GM11168 (cell line): ENCODE measurements around the gene TBCK.

ENCODE experiments used
- in situ Hi-C: fragments of 300-500 bp; cut with MboI; formaldehyde crosslinking; loops from one replicate; pipeline ENCODE4 v1.12.0; 2022; ENCODE audit warnings: low sequenced_read_pairs; ENCODE audit not compliant: unreplicated experiment

TBCK gene

GRCh38 chr4:106291678-106292077 lies 24.3 kb downstream of the TBCK start:
- in situ Hi-C loops, result no loop called here

- in situ Hi-C loops, result no loop called here
Measured at GRCh38 chr4:106289737-106290136, 26.3 kb downstream of the TBCK start.

- in situ Hi-C loops, result no loop called here
Measured at GRCh38 chr4:106287353-106287969, 28.5 kb downstream of the TBCK start.

- in situ Hi-C loops, result no loop called here
Measured at GRCh38 chr4:106286611-106287010, 29.4 kb downstream of the TBCK start.

GRCh38 chr4:106284227-106284626 lies 31.8 kb downstream of the TBCK start:
- in situ Hi-C loops, result no loop called here

- in situ Hi-C loops, result no loop called here
Measured at GRCh38 chr4:106277140-106277675, 38.8 kb downstream of the TBCK start.

GRCh38 chr4:106273831-106274230 lies 42.2 kb downstream of the TBCK start:
- in situ Hi-C loops, result no loop called here

GRCh38 chr4:106270736-106271135 lies 45.3 kb downstream of the TBCK start:
- in situ Hi-C loops, result no loop called here

GRCh38 chr4:106269711-106270110 lies 46.3 kb downstream of the TBCK start:
- in situ Hi-C loops, result no loop called here

- in situ Hi-C loops, result no loop called here
Measured at GRCh38 chr4:106268786-106269185, 47.2 kb downstream of the TBCK start.

GRCh38 chr4:106266201-106266600 lies 49.8 kb downstream of the TBCK start:
- in situ Hi-C loops, result no loop called here

GRCh38 chr4:106264331-106264728 lies 51.7 kb downstream of the TBCK start:
- in situ Hi-C loops, result no loop called here

- in situ Hi-C loops, result no loop called here
Measured at GRCh38 chr4:106263594-106264330, 52.2 kb downstream of the TBCK start.

GRCh38 chr4:106261980-106262379 lies 54.0 kb downstream of the TBCK start:
- in situ Hi-C loops, result no loop called here

GRCh38 chr4:106258145-106259045 lies 57.6 kb downstream of the TBCK start:
- in situ Hi-C loops, result no loop called here

GRCh38 chr4:106256190-106256589 lies 59.8 kb downstream of the TBCK start:
- in situ Hi-C loops, result no loop called here

GRCh38 chr4:106255195-106255594 lies 60.8 kb downstream of the TBCK start:
- in situ Hi-C loops, result no loop called here

GRCh38 chr4:106253364-106254129 lies 62.5 kb downstream of the TBCK start:
- in situ Hi-C loops, result no loop called here

GRCh38 chr4:106247600-106247999 lies 68.4 kb downstream of the TBCK start:
- in situ Hi-C loops, result no loop called here

- in situ Hi-C loops, result no loop called here
Measured at GRCh38 chr4:106246441-106246840, 69.6 kb downstream of the TBCK start.
